ENCODE results near the gene CUX1.

DNA sequence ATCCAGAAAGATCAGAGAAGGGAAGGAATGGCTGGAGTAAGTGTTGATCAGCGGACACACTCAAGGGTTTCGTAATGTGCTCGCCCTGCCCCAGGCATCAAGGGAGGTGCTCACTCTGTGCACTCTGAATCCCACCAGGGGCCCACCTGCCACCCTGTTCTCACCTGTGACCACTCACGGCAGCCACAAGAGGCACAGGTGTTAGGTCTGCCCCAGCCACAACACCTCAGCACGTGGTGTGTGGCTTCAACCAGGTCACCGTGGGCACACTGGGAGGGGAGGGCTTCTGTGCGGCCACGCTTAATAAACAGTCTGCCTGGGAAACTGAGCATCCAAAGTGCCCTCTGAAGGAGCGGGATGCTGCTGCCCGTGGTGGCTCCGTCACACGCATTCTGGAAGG is 49.8 kb downstream of the CUX1 start:
- TF ChIP-seq, protein P1, sequence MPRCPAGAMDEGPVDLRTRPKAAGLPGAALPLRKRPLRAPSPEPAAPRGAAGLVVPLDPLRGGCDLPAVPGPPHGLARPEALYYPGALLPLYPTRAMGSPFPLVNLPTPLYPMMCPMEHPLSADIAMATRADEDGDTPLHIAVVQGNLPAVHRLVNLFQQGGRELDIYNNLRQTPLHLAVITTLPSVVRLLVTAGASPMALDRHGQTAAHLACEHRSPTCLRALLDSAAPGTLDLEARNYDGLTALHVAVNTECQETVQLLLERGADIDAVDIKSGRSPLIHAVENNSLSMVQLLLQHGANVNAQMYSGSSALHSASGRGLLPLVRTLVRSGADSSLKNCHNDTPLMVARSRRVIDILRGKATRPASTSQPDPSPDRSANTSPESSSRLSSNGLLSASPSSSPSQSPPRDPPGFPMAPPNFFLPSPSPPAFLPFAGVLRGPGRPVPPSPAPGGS (CRISPR knock-in tag; IDR thresholded peaks at IDR 0.05) = no peak
- TF ChIP-seq, protein P2, sequence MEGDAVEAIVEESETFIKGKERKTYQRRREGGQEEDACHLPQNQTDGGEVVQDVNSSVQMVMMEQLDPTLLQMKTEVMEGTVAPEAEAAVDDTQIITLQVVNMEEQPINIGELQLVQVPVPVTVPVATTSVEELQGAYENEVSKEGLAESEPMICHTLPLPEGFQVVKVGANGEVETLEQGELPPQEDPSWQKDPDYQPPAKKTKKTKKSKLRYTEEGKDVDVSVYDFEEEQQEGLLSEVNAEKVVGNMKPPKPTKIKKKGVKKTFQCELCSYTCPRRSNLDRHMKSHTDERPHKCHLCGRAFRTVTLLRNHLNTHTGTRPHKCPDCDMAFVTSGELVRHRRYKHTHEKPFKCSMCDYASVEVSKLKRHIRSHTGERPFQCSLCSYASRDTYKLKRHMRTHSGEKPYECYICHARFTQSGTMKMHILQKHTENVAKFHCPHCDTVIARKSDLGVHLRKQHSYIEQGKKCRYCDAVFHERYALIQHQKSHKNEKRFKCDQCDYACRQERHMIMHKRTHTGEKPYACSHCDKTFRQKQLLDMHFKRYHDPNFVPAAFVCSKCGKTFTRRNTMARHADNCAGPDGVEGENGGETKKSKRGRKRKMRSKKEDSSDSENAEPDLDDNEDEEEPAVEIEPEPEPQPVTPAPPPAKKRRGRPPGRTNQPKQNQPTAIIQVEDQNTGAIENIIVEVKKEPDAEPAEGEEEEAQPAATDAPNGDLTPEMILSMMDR (CRISPR knock-in tag; IDR thresholded peaks at IDR 0.05) = no peak
- TF ChIP-seq BCL6 (CRISPR knock-in tag; IDR thresholded peaks at IDR 0.05) = no peak
- TF ChIP-seq FOXA3 (CRISPR knock-in tag; IDR thresholded peaks at IDR 0.05) = no peak
- no peak for TF ChIP-seq MED1 (CRISPR knock-in tag; IDR thresholded peaks at IDR 0.05)
- TF ChIP-seq, protein P3, sequence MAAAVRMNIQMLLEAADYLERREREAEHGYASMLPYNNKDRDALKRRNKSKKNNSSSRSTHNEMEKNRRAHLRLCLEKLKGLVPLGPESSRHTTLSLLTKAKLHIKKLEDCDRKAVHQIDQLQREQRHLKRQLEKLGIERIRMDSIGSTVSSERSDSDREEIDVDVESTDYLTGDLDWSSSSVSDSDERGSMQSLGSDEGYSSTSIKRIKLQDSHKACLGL (CRISPR knock-in tag; IDR thresholded peaks at IDR 0.05) = no peak
- no peak for TF ChIP-seq MYC (CRISPR knock-in tag; IDR thresholded peaks at IDR 0.05; ENCODE audit: borderline replicate concordance)
- TF ChIP-seq HDAC6 (IDR thresholded peaks at IDR 0.05; ENCODE audit: low read depth, low read length) = no peak
- TF ChIP-seq MIER2 (CRISPR knock-in tag; IDR thresholded peaks at IDR 0.05) = no peak
- TF ChIP-seq, protein P4, sequence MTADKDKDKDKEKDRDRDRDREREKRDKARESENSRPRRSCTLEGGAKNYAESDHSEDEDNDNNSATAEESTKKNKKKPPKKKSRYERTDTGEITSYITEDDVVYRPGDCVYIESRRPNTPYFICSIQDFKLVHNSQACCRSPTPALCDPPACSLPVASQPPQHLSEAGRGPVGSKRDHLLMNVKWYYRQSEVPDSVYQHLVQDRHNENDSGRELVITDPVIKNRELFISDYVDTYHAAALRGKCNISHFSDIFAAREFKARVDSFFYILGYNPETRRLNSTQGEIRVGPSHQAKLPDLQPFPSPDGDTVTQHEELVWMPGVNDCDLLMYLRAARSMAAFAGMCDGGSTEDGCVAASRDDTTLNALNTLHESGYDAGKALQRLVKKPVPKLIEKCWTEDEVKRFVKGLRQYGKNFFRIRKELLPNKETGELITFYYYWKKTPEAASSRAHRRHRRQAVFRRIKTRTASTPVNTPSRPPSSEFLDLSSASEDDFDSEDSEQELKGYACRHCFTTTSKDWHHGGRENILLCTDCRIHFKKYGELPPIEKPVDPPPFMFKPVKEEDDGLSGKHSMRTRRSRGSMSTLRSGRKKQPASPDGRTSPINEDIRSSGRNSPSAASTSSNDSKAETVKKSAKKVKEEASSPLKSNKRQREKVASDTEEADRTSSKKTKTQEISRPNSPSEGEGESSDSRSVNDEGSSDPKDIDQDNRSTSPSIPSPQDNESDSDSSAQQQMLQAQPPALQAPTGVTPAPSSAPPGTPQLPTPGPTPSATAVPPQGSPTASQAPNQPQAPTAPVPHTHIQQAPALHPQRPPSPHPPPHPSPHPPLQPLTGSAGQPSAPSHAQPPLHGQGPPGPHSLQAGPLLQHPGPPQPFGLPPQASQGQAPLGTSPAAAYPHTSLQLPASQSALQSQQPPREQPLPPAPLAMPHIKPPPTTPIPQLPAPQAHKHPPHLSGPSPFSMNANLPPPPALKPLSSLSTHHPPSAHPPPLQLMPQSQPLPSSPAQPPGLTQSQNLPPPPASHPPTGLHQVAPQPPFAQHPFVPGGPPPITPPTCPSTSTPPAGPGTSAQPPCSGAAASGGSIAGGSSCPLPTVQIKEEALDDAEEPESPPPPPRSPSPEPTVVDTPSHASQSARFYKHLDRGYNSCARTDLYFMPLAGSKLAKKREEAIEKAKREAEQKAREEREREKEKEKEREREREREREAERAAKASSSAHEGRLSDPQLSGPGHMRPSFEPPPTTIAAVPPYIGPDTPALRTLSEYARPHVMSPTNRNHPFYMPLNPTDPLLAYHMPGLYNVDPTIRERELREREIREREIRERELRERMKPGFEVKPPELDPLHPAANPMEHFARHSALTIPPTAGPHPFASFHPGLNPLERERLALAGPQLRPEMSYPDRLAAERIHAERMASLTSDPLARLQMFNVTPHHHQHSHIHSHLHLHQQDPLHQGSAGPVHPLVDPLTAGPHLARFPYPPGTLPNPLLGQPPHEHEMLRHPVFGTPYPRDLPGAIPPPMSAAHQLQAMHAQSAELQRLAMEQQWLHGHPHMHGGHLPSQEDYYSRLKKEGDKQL (CRISPR knock-in tag; IDR thresholded peaks at IDR 0.05; ENCODE audit: low read depth) = no peak
